DOHH2 (cell line): ENCODE data around the gene LIFR.

Source experiments
- H3F3A ChIP-seq: fragments of 200-600 bp; sonication (generic), shearing (Covaris generic); 2 replicates; pipeline ENCODE4 v1.6.0; 2016; ENCODE audit warnings: antibody characterized with exemption, mild to moderate bottlenecking; ENCODE audit not compliant: control insufficient read depth, insufficient read depth
- H3K27ac ChIP-seq: fragments of 200-600 bp; sonication (generic); 2 replicates; pipeline ENCODE4 v1.5.1; 2014; ENCODE audit warnings: low read depth, mild to moderate bottlenecking, low read length, moderate library complexity
- H3K27me3 ChIP-seq: fragments of 200-600 bp; sonication (generic); 2 replicates; pipeline ENCODE4 v1.6.1; 2014; ENCODE audit warnings: mild to moderate bottlenecking, low read length, mixed read lengths; ENCODE audit not compliant: control insufficient read depth
- H3K36me3 ChIP-seq: fragments of 200-600 bp; sonication (generic); 2 replicates; pipeline ENCODE4 v1.6.1; 2014; ENCODE audit warnings: mild to moderate bottlenecking, low read length, moderate library complexity, mixed read lengths; ENCODE audit not compliant: control insufficient read depth
- H3K4me1 ChIP-seq: fragments of 200-600 bp; sonication (generic); 2 replicates; pipeline ENCODE4 v1.6.1; 2014; ENCODE audit warnings: mild to moderate bottlenecking, low read length, mixed read lengths; ENCODE audit not compliant: control insufficient read depth
- H3K4me2 ChIP-seq: fragments of 200-600 bp; sonication (generic); 2 replicates; pipeline ENCODE4 v1.6.0; 2014; ENCODE audit warnings: mild to moderate bottlenecking, low read length, moderate library complexity
- H3K4me3 ChIP-seq: fragments of 200-600 bp; sonication (generic); 2 replicates; pipeline ENCODE4 v1.5.1; 2014; ENCODE audit warnings: mild to moderate bottlenecking, low read length, mixed read lengths
- H3K79me2 ChIP-seq: fragments of 200-600 bp; sonication (generic); 2 replicates; pipeline ENCODE4 v1.6.1; 2014; ENCODE audit warnings: mild to moderate bottlenecking, low read length, mixed read lengths; ENCODE audit not compliant: control insufficient read depth
- H3K9me2 ChIP-seq: fragments of 200-600 bp; sonication (generic); replicated peaks from 2 replicates; pipeline ENCODE4 v1.6.1; 2014; ENCODE audit warnings: mild to moderate bottlenecking, low read length, mixed read lengths; ENCODE audit not compliant: control insufficient read depth
- H3K9me3 ChIP-seq: fragments of 200-600 bp; sonication (generic); 2 replicates; pipeline ENCODE4 v1.6.1; 2014; ENCODE audit warnings: antibody characterized with exemption, low read length, mixed read lengths; ENCODE audit not compliant: control insufficient read depth, insufficient read depth
- H4K20me1 ChIP-seq: fragments of 200-600 bp; sonication (generic); 2 replicates; pipeline ENCODE4 v1.6.0; 2014; ENCODE audit warnings: low read depth, mild to moderate bottlenecking, antibody characterized with exemption, low read length, moderate library complexity; ENCODE audit not compliant: control insufficient read depth, insufficient read depth
- EZH2phosphoT487 ChIP-seq: fragments of 200-600 bp; sonication (generic); IDR thresholded peaks from 2 replicates; pipeline ENCODE4 v1.6.1; 2017; ENCODE audit warnings: borderline replicate concordance, mild to moderate bottlenecking, antibody characterized with exemption, low read length, moderate library complexity, mixed read lengths
- TF ChIP-seq, protein P1 (sequence below): fragments of 200-600 bp; sonication (generic); IDR thresholded peaks from one replicate; pipeline ENCODE4 v1.5.1; 2014; ENCODE audit warnings: antibody characterized with exemption, mild to moderate bottlenecking, low read depth, low read length; ENCODE audit not compliant: poor library complexity, severe bottlenecking

Gene LIFR

GRCh38 chr5:38596981-38597380 is 40.5 kb upstream of the LIFR start:
- Histone ChIP-seq H3K9me2 (no peaks in the 10 kb centered on the region), H3K4me2 (no peak overlapping the region), H3K27me3 (no peaks in the 10 kb centered on the region), H3K36me3 (no peaks in the 10 kb centered on the region), H3K9me3 (no peaks in the 10 kb centered on the region), H3K27ac (no peak overlapping the region), H3K4me1 (no peaks in the 10 kb centered on the region), H3K4me3 (no peak overlapping the region), H3F3A (no peaks in the 10 kb centered on the region), H4K20me1 (no peaks in the 10 kb centered on the region), H3K79me2 (no peaks in the 10 kb centered on the region)
- TF ChIP-seq EZH2phosphoT487, result no peak

DNA sequence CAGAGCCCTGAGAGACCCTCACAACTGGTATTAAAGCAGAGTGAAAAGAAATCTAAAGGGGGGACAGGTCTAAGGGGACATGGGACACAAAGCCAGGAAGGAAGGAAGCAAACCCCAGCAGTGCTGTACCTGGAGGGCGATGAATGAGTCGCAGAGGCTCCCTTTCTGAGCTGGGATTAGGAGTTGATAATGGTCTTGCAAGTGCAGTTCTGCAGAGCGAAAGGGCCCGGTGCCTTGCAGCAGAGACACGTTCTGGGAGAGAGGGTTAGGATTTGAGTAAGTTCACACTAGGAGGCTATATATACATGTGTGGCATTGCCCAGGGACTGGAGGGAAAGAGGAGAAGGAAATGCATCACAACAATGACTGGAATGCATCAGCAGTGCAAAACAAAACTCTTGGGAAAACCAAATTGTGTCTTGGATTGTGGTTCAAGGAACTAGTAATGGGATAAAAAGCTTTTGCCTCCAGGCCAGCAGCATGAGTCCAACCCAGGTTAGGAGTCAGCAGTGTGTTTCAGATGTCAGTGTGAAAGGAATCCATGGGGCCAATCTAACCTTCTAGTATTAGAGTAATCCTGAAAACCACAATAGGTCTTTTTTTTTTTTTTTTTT is 38.8 kb upstream of the LIFR start:
- TF ChIP-seq, protein P1, sequence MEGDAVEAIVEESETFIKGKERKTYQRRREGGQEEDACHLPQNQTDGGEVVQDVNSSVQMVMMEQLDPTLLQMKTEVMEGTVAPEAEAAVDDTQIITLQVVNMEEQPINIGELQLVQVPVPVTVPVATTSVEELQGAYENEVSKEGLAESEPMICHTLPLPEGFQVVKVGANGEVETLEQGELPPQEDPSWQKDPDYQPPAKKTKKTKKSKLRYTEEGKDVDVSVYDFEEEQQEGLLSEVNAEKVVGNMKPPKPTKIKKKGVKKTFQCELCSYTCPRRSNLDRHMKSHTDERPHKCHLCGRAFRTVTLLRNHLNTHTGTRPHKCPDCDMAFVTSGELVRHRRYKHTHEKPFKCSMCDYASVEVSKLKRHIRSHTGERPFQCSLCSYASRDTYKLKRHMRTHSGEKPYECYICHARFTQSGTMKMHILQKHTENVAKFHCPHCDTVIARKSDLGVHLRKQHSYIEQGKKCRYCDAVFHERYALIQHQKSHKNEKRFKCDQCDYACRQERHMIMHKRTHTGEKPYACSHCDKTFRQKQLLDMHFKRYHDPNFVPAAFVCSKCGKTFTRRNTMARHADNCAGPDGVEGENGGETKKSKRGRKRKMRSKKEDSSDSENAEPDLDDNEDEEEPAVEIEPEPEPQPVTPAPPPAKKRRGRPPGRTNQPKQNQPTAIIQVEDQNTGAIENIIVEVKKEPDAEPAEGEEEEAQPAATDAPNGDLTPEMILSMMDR, result no peak
- no peak for TF ChIP-seq EZH2phosphoT487
- no peaks in the 10 kb centered on the region for H4K20me1 ChIP-seq
- no peaks in the 10 kb centered on the region for H3K9me2 ChIP-seq
- H3K27ac ChIP-seq, result no peak overlapping the region
- H3K36me3 ChIP-seq, result no peaks in the 10 kb centered on the region
- H3K4me2 ChIP-seq, result no peak overlapping the region
- no peaks in the 10 kb centered on the region for H3F3A ChIP-seq
- no peak overlapping the region for H3K4me3 ChIP-seq
- no peaks in the 10 kb centered on the region for H3K4me1 ChIP-seq
- H3K79me2 ChIP-seq, result no peaks in the 10 kb centered on the region
- H3K27me3 ChIP-seq, result no peaks in the 10 kb centered on the region
- H3K9me3 ChIP-seq, result no peaks in the 10 kb centered on the region

DNA sequence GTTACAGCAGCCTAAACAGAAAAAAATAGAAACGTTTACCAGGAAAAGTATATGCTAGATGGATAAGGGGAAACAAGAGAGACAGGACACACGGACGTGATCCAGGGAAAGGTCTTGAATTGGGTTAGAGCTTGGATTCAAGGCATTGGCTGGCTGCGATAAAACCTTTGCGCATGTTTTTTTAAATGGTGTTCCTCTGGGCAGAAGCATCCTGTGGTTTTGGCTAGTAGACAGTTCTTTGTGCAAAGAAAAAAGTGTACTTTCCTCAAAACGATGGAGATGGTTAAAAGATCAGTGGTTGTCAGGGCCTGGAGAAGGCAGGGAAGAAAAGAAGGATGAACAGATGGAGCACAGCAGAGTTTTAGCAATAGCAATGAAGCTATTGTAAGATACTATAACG is 37.5 kb upstream of the LIFR start:
- no peak overlapping the region for H3K4me3 ChIP-seq
- TF ChIP-seq, protein P1, result no peak
- TF ChIP-seq EZH2phosphoT487, result no peak
- no peaks in the 10 kb centered on the region for H3K4me1 ChIP-seq
- H3K27ac ChIP-seq, result no peak overlapping the region
- H4K20me1 ChIP-seq, result no peaks in the 10 kb centered on the region
- H3K4me2 ChIP-seq, result no peak overlapping the region
- no peaks in the 10 kb centered on the region for H3K36me3 ChIP-seq
- H3K27me3 ChIP-seq, result no peaks in the 10 kb centered on the region
- no peaks in the 10 kb centered on the region for H3K9me3 ChIP-seq
- H3K79me2 ChIP-seq, result no peaks in the 10 kb centered on the region
- H3F3A ChIP-seq, result no peaks in the 10 kb centered on the region
- H3K9me2 ChIP-seq, result no peaks in the 10 kb centered on the region

DNA sequence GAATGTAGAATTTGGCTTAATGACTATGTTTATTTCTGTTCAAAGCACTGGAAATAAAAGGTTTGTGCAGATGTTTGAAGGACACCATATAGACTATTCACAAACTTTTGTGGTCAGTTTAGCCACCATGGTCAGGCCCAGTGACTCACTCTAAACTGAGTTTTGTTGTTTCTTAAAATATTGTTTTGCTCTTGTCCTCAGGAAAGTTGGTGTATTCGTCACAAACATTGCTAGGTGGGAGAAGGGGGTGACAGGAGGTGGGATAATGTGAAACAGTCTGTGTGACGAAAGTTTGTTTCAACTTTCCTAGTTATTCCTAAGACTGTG is 35.0 kb upstream of the LIFR start:
- Histone ChIP-seq H3K27ac (no peak overlapping the region), H3K27me3 (no peaks in the 10 kb centered on the region)
- no peak for TF ChIP-seq EZH2phosphoT487
- TF ChIP-seq, protein P1, result no peak

More for the DNA sequence above, 35.0 kb upstream of the LIFR start:
- no peak overlapping the region for H3K4me3 ChIP-seq
- no peaks in the 10 kb centered on the region for H3K9me3 ChIP-seq
- H3K36me3 ChIP-seq, result no peaks in the 10 kb centered on the region
- H3K79me2 ChIP-seq, result no peaks in the 10 kb centered on the region
- no peaks in the 10 kb centered on the region for H3F3A ChIP-seq
- H3K4me2 ChIP-seq, result no peak overlapping the region
- H4K20me1 ChIP-seq, result no peaks in the 10 kb centered on the region
- no peaks in the 10 kb centered on the region for H3K4me1 ChIP-seq
- no peaks in the 10 kb centered on the region for H3K9me2 ChIP-seq
